Natural killer cell (primary cell): Measurements from ENCODE around the gene DHX57. TPM values are rescaled to one million over a fixed set of nuclear protein-coding genes. Genes with fewer than 3 reads are reported as not detected.

Source experiments
- ATAC-seq, 3 donors: fragments of 150-1000 bp in 2 of 3; fragments of 200-7000 bp in 1 of 3; cut with Tn5 transposase; 1 replicate in 1 of 3; 2 replicates in 2 of 3; pipeline ENCODE4 v1.10.0; 2021; ENCODE audit warnings: mild to moderate bottlenecking in 2 of 3, moderate library complexity in 2 of 3
- DNase-seq, 2 donors: peaks; one replicate each; pipeline versions ENCODE4 v3.0.0 to v3.0.0-alpha.2; 2013 to 2021; ENCODE audit warnings: mixed read lengths in 1 of 2
- H3K27ac ChIP-seq: one replicate; pipeline ENCODE4 v1.5.1; 2013; ENCODE audit warnings: mild to moderate bottlenecking, low read length
- H3K27me3 ChIP-seq: one replicate; pipeline ENCODE4 v1.6.1; 2013; ENCODE audit warnings: low read length; ENCODE audit not compliant: control insufficient read depth, insufficient read depth
- H3K36me3 ChIP-seq: one replicate; pipeline ENCODE4 v1.6.1; 2013; ENCODE audit warnings: low read length; ENCODE audit not compliant: control insufficient read depth, insufficient read depth
- H3K4me1 ChIP-seq: one replicate; pipeline ENCODE4 v1.6.1; 2013; ENCODE audit warnings: low read length; ENCODE audit not compliant: control insufficient read depth, insufficient read depth
- H3K4me3 ChIP-seq: one replicate; pipeline ENCODE4 v1.5.1; 2013; ENCODE audit warnings: low read length
- H3K9me3 ChIP-seq: one replicate; pipeline ENCODE4 v1.6.1; 2013; ENCODE audit warnings: low read length; ENCODE audit not compliant: control insufficient read depth, insufficient read depth
- H3K27ac Mint-ChIP-seq, 2 donors: one replicate each; pipeline ENCODE4 v1.8.0; 2022; ENCODE audit warnings: mild to moderate bottlenecking in 2 of 2, mixed read lengths in 2 of 2, moderate library complexity in 1 of 2
- H3K27me3 Mint-ChIP-seq, 2 donors: one replicate each; pipeline ENCODE4 v1.8.0; 2022; ENCODE audit warnings: low read depth in 2 of 2, mixed read lengths in 2 of 2
- H3K36me3 Mint-ChIP-seq: one replicate; pipeline ENCODE4 v1.8.0; 2022; ENCODE audit warnings: mixed read lengths
- H3K4me1 Mint-ChIP-seq, 2 donors: one replicate each; pipeline ENCODE4 v1.8.0; 2022; ENCODE audit warnings: mixed read lengths in 2 of 2
- H3K4me3 Mint-ChIP-seq: one replicate; pipeline ENCODE4 v1.8.0; 2022; ENCODE audit warnings: mild to moderate bottlenecking, moderate library complexity, mixed read lengths
- H3K9me3 Mint-ChIP-seq, 2 donors: one replicate each; pipeline ENCODE4 v1.8.0; 2022; ENCODE audit warnings: mixed read lengths in 2 of 2
- CTCF ChIP-seq: fragments of 200-600 bp; IDR thresholded peaks from one replicate; pipeline ENCODE4 v1.8.0; 2022; ENCODE audit warnings: antibody characterized with exemption
- WGBS: methylation state at CpG from one replicate; pipeline ENCODE4 v1.1.7; 2013; ENCODE audit warnings: missing lambda C conversion rate; ENCODE audit not compliant: insufficient coverage; 5-methylcytosine and 5-hydroxymethylcytosine counted together
- intact Hi-C: fragments of 100-400 bp; cut with micrococcal nuclease; formaldehyde crosslinking; loops from one replicate; pipeline ENCODE4 v1.14.2; 2022
- total RNA-seq, 4 donors: library from RNA; stranded (reverse); fragments of 120-200 nt in 1 of 4; gene quantifications; one replicate each; pipeline versions ENCODE4 v1.2.3 to v1.2.4, GENCODE V29; 2013 to 2022

Gene DHX57
- total RNA-seq, 3 donors from 2014 or later (not counting 1 experiment from before 2014, with no cell fraction given), result 12.8 to 21.9 (median 18.5) TPM

GRCh38 chr2:38750011-38750890, 125.5 kb downstream of the DHX57 start:
- H3K36me3 Mint-ChIP-seq, result peaks cover 44% of the 10 kb centered on the region
- DNase-seq (peak; percentile 40 to 68), ATAC-seq (peak; percentile 27 to 40 (median 29))
- peaks cover 60 to 61% of the 10 kb centered on the region in 2 donors for H3K4me1 Mint-ChIP-seq
- no peaks in the 10 kb centered on the region for H3K9me3 Mint-ChIP-seq
- H3K4me1 ChIP-seq, result peaks cover 35% of the 10 kb centered on the region
- H3K36me3 ChIP-seq, result peaks cover 43% of the 10 kb centered on the region
- H3K27ac Mint-ChIP-seq, result peak overlapping the region; percentile 100
- peak overlapping the region; percentile 92 for H3K4me3 ChIP-seq
- WGBS, result under 1% methylated on average over 59 of the region's 59 CpGs
- peak overlapping the region; percentile 99 for H3K27ac ChIP-seq
- no peak for TF ChIP-seq CTCF
- peaks cover 0 to 4% of the 10 kb centered on the region in 2 donors for H3K27me3 Mint-ChIP-seq
- H3K4me3 Mint-ChIP-seq, result peak overlapping the region; percentile 100
- no peaks in the 10 kb centered on the region for H3K27me3 ChIP-seq
- intact Hi-C loops, result loop anchor here (1.0 to 10.0 kb wide), 3 partner anchors 147 to 375 kb away; partner anchors contain the start of genes ATL2 and SOS1
- no peaks in the 10 kb centered on the region for H3K9me3 ChIP-seq

GRCh38 chr2:38748943-38749804, 126.6 kb downstream of the DHX57 start:
- ATAC-seq, result no peak
- Histone ChIP-seq H3K27me3 (no peaks in the 10 kb centered on the region), H3K4me1 (peaks cover 31% of the 10 kb centered on the region), H3K36me3 (peaks cover 52% of the 10 kb centered on the region), H3K4me3 (peak overlapping the region; percentile 92), H3K27ac (no peak overlapping the region), H3K9me3 (no peaks in the 10 kb centered on the region)
- H3K36me3 Mint-ChIP-seq, result peaks cover 44% of the 10 kb centered on the region
- intact Hi-C loops, result no loop called here
- H3K27me3 Mint-ChIP-seq, result peaks cover 0 to 4% of the 10 kb centered on the region in 2 donors
- H3K27ac Mint-ChIP-seq, result peak overlapping the region; percentile 100
- H3K9me3 Mint-ChIP-seq, result no peaks in the 10 kb centered on the region
- peak in 1 of 2 donors; percentile 55 for DNase-seq
- H3K4me3 Mint-ChIP-seq, result peak overlapping the region; percentile 86
- H3K4me1 Mint-ChIP-seq, result peaks cover 65 to 69% of the 10 kb centered on the region in 2 donors
- 57% methylated on average over 24 of the region's 26 CpGs for WGBS
- TF ChIP-seq CTCF, result no peak

GRCh38 chr2:38748391-38748790, 127.3 kb downstream of the DHX57 start:
- Histone ChIP-seq H3K9me3 (no peaks in the 10 kb centered on the region), H3K4me1 (peaks cover 31% of the 10 kb centered on the region), H3K27ac (no peak overlapping the region), H3K27me3 (no peaks in the 10 kb centered on the region), H3K4me3 (no peak overlapping the region), H3K36me3 (peaks cover 60% of the 10 kb centered on the region)
- H3K27me3 Mint-ChIP-seq, result peaks cover 0 to 4% of the 10 kb centered on the region in 2 donors
- no peaks in the 10 kb centered on the region for H3K9me3 Mint-ChIP-seq
- DNase-seq, result peak in 1 of 2 donors; percentile 39
- peak overlapping the region; percentile 26 to 80 for H3K27ac Mint-ChIP-seq
- peak overlapping the region; percentile 58 for H3K4me3 Mint-ChIP-seq
- TF ChIP-seq CTCF, result no peak
- peaks cover 65 to 71% of the 10 kb centered on the region in 2 donors for H3K4me1 Mint-ChIP-seq
- intact Hi-C loops, result no loop called here
- peaks cover 44% of the 10 kb centered on the region for H3K36me3 Mint-ChIP-seq
- WGBS, result 83% methylated on average over 9 of the region's 9 CpGs
- no peak for ATAC-seq
